ENCODE results near the gene CDKAL1.

- TF ChIP-seq CTCF (IDR thresholded peaks at IDR 0.05) (no peak), E2F5 (CRISPR knock-in tag; IDR thresholded peaks at IDR 0.05) (no peak), ERG (CRISPR knock-in tag; IDR thresholded peaks at IDR 0.05) (no peak), ZNF317 (CRISPR knock-in tag; IDR thresholded peaks at IDR 0.05; ENCODE audit: borderline replicate concordance, low read depth) (no peak), FOXP1 (CRISPR knock-in tag; IDR thresholded peaks at IDR 0.05; ENCODE audit: borderline replicate concordance) (no peak), EMX1 (CRISPR knock-in tag; IDR thresholded peaks at IDR 0.05) (no peak), CBFB (CRISPR knock-in tag; IDR thresholded peaks at IDR 0.05; ENCODE audit: low read depth) (no peak), ATF1 (CRISPR knock-in tag; IDR thresholded peaks at IDR 0.05) (no peak), MYBL2 (CRISPR knock-in tag; IDR thresholded peaks at IDR 0.05) (no peak), ZNF232 (CRISPR knock-in tag; IDR thresholded peaks at IDR 0.05) (no peak)
Measured at GRCh38 chr6:20746024-20746423, 211.8 kb downstream of the CDKAL1 start.
